Temporal lobe (tissue), 2 donors: ENCODE data around the gene FMO1. TPM values are rescaled to one million over a fixed set of nuclear protein-coding genes. Genes with fewer than 3 reads are reported as not detected.

Experiments used
- small RNA-seq: library from RNA; depleted of rRNA; stranded (forward); fragments of <200 nt; gene quantifications from one replicate; pipeline ENCODE3, GENCODE V24; 2014; ENCODE audit warnings: low replicate concordance
- total RNA-seq: library from RNA; depleted of rRNA; stranded (reverse); fragments of >200 nt; gene quantifications from one replicate; pipeline ENCODE4 v1.2.3, GENCODE V29; 2014

The FMO1 gene
- total RNA-seq, 1 donor from 2014 or later = 4.2 TPM

Small RNA genes lying within 50 kb of the gene (small RNA-seq; reads per million reads assigned to genes)
- gene RF00019 = not detected

Other genes starting within 250 kb of the FMO1 start
- gene FMO3, start 157.6 kb upstream of the FMO1 start, total RNA-seq = 0.49 TPM
- gene FMO2, start 63.2 kb upstream of the FMO1 start, total RNA-seq = 0.25 TPM
- 1.2 TPM for gene FMO4, start 65.7 kb downstream of the FMO1 start, total RNA-seq
- 43.8 TPM for gene PRRC2C, start 237.0 kb downstream of the FMO1 start, total RNA-seq